ENCODE results near the gene UGT2B28. TPM values are rescaled to one million over a fixed set of nuclear protein-coding genes. Genes with fewer than 3 reads are reported as not detected.
"Not testable (repeated sequence)": the region's sequence is repeated elsewhere in the genome, so short reads cannot be mapped to it uniquely, and the experiment has no call there.

The UGT2B28 gene
- polyA plus RNA-seq, 3 donors, result not detected

DNA sequence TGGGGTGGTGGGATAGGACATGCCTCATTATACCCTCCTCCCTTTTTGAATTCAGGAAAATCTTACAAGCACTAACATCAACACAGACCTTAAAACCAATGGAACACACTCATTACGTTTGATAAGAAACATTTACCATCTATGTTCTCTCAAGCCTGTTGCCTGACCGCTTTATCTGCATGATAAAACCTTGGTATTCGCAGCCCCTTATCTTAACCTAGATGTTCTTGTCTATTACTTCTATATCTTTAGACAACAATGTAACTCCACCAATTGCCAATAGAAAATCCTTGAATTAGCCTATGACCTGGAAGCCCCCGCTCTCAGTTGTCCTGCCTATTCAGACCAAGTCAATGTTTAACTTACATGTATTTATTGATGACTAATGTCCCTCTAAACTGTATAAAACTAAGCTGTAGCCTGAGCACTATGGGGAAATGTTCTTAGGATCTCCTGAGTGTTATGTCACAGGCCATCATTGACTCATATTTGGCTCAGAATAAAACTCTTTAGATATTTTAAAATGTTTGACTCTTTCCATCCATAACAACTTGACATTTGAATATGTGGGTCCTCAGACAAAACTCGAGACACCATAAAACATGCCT lies 28.3 kb downstream of the UGT2B28 start:
- H3K4me3 ChIP-seq (replicated peaks in 1 of 3; ENCODE audit: low read depth in 2 of 3, low read length in 3 of 3); H3K27me3 Mint-ChIP-seq (ENCODE audit: low read depth in 3 of 3); H4K20me1 ChIP-seq (ENCODE audit: insufficient read depth, low read length); H3K4me2 ChIP-seq (replicated peaks; ENCODE audit: extremely low read depth, low read length, poor library complexity, severe bottlenecking); H3K4me1 Mint-ChIP-seq; H3K9ac ChIP-seq (ENCODE audit: insufficient read depth, low read length, poor library complexity, severe bottlenecking); H3K27me3 ChIP-seq (ENCODE audit: control insufficient read depth in 2 of 2, insufficient read depth in 2 of 2, low read length in 2 of 2); H3K79me2 ChIP-seq (ENCODE audit: insufficient read depth, low read length); intact Hi-C loops (cut with micrococcal nuclease); H3K4me3 Mint-ChIP-seq; DNase-seq; H2AFZ ChIP-seq (ENCODE audit: insufficient read depth, low read depth, low read length, poor library complexity, severe bottlenecking); H3K36me3 Mint-ChIP-seq; H3K9me3 ChIP-seq (replicated peaks in 1 of 2; ENCODE audit: control insufficient read depth in 1 of 2, insufficient read depth in 1 of 2, low read length in 2 of 2); H3K4me1 ChIP-seq (ENCODE audit: control insufficient read depth in 1 of 2, insufficient read depth in 2 of 2, low read length in 2 of 2); H3K36me3 ChIP-seq (replicated peaks in 1 of 2; ENCODE audit: control insufficient read depth in 1 of 2, insufficient read depth in 2 of 2, low read length in 2 of 2); H3K9me3 Mint-ChIP-seq; H3K27ac ChIP-seq (ENCODE audit: low read depth in 1 of 2, low read length in 2 of 2): not testable (repeated sequence)
- H3K27ac Mint-ChIP-seq, result peak overlapping the region in 1 of 7 donors; percentile 75
- 74% methylated on average over 4 of the region's 5 CpGs for WGBS (ENCODE audit: insufficient coverage)

GRCh38 chr4:69309549-69310076 lies 29.3 kb downstream of the UGT2B28 start:
- H3K4me3 Mint-ChIP-seq; H3K36me3 ChIP-seq (replicated peaks in 1 of 2; ENCODE audit: control insufficient read depth in 1 of 2, insufficient read depth in 2 of 2, low read length in 2 of 2); H3K4me1 ChIP-seq (ENCODE audit: control insufficient read depth in 1 of 2, insufficient read depth in 2 of 2, low read length in 2 of 2); H4K20me1 ChIP-seq (ENCODE audit: insufficient read depth, low read length); H3K9me3 Mint-ChIP-seq; H3K4me2 ChIP-seq (replicated peaks; ENCODE audit: extremely low read depth, low read length, poor library complexity, severe bottlenecking); H3K27ac ChIP-seq (ENCODE audit: low read depth in 1 of 2, low read length in 2 of 2); H3K9me3 ChIP-seq (replicated peaks in 1 of 2; ENCODE audit: control insufficient read depth in 1 of 2, insufficient read depth in 1 of 2, low read length in 2 of 2); H3K4me1 Mint-ChIP-seq; H3K27me3 ChIP-seq (ENCODE audit: control insufficient read depth in 2 of 2, insufficient read depth in 2 of 2, low read length in 2 of 2); H3K9ac ChIP-seq (ENCODE audit: insufficient read depth, low read length, poor library complexity, severe bottlenecking); H3K27ac Mint-ChIP-seq; H3K27me3 Mint-ChIP-seq (ENCODE audit: low read depth in 3 of 3); H3K79me2 ChIP-seq (ENCODE audit: insufficient read depth, low read length); DNase-seq; H2AFZ ChIP-seq (ENCODE audit: insufficient read depth, low read depth, low read length, poor library complexity, severe bottlenecking); H3K36me3 Mint-ChIP-seq; intact Hi-C loops (cut with micrococcal nuclease); H3K4me3 ChIP-seq (replicated peaks in 1 of 3; ENCODE audit: low read depth in 2 of 3, low read length in 3 of 3): not testable (repeated sequence)
- WGBS (ENCODE audit: insufficient coverage), result 0% methylated on average over 1 of the region's 5 CpGs

DNA sequence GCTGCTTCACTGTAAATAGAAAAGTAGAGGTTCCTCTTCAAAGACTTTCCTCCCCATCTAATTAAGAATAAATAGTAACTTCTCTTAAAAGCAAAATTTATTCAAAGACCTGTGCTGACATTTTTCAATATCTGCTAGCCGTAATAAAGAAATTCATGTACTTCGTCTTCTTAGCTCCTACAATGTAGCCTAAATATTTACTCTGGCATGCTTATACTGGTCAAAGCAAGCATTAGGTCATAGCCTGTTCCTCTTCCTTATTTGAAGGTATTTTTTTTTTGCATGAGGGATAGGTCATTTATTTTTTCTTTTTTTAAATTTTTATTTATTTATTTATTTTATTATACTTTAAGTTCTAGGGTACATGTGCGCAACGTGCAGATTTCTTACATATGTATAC lies 30.0 kb downstream of the UGT2B28 start:
- H3K27me3 Mint-ChIP-seq (ENCODE audit: low read depth in 3 of 3); H3K4me1 Mint-ChIP-seq; H3K27ac ChIP-seq (ENCODE audit: low read depth in 1 of 2, low read length in 2 of 2); H4K20me1 ChIP-seq (ENCODE audit: insufficient read depth, low read length); H3K27ac Mint-ChIP-seq; intact Hi-C loops (cut with micrococcal nuclease); H3K4me3 Mint-ChIP-seq; DNase-seq; H3K9me3 ChIP-seq (replicated peaks in 1 of 2; ENCODE audit: control insufficient read depth in 1 of 2, insufficient read depth in 1 of 2, low read length in 2 of 2); H3K9me3 Mint-ChIP-seq; H3K79me2 ChIP-seq (ENCODE audit: insufficient read depth, low read length); H3K9ac ChIP-seq (ENCODE audit: insufficient read depth, low read length, poor library complexity, severe bottlenecking); H3K36me3 ChIP-seq (replicated peaks in 1 of 2; ENCODE audit: control insufficient read depth in 1 of 2, insufficient read depth in 2 of 2, low read length in 2 of 2); H2AFZ ChIP-seq (ENCODE audit: insufficient read depth, low read depth, low read length, poor library complexity, severe bottlenecking); H3K4me3 ChIP-seq (replicated peaks in 1 of 3; ENCODE audit: low read depth in 2 of 3, low read length in 3 of 3); H3K27me3 ChIP-seq (ENCODE audit: control insufficient read depth in 2 of 2, insufficient read depth in 2 of 2, low read length in 2 of 2); H3K4me1 ChIP-seq (ENCODE audit: control insufficient read depth in 1 of 2, insufficient read depth in 2 of 2, low read length in 2 of 2); H3K4me2 ChIP-seq (replicated peaks; ENCODE audit: extremely low read depth, low read length, poor library complexity, severe bottlenecking); H3K36me3 Mint-ChIP-seq: not testable (repeated sequence)
- WGBS (ENCODE audit: insufficient coverage), result 80% methylated on average over 2 of the region's 4 CpGs

Data from CD14-positive monocyte (primary cell).